HFFc6 (cell line): ENCODE measurements around the gene MIGA2. TPM values are rescaled to one million over a fixed set of nuclear protein-coding genes. Genes with fewer than 3 reads are reported as not detected.

Experiments used
- DNase-seq: peaks from one replicate; pipeline ENCODE4 v3.0.0-alpha.2; 2018
- H3K27ac Mint-ChIP-seq: 2 replicates; pipeline ENCODE4 v1.8.0; 2020; ENCODE audit warnings: mild to moderate bottlenecking, mixed read lengths
- H3K27me3 Mint-ChIP-seq: 2 replicates; pipeline ENCODE4 v1.8.0; 2021; ENCODE audit warnings: mild to moderate bottlenecking, moderate library complexity, mixed read lengths; ENCODE audit not compliant: insufficient read depth
- H3K36me3 Mint-ChIP-seq: 2 replicates; pipeline ENCODE4 v1.8.0; 2021; ENCODE audit warnings: low read depth, mixed read lengths
- H3K4me1 Mint-ChIP-seq: 2 replicates; pipeline ENCODE4 v1.8.0; 2020; ENCODE audit warnings: low read depth, mixed read lengths
- H3K4me3 Mint-ChIP-seq: 2 replicates; pipeline ENCODE4 v1.8.0; 2020; ENCODE audit warnings: mild to moderate bottlenecking, moderate library complexity, mixed read lengths
- H3K9me3 Mint-ChIP-seq: 2 replicates; pipeline ENCODE4 v1.8.0; 2020; ENCODE audit warnings: mild to moderate bottlenecking, mixed read lengths
- CTCF ChIP-seq: fragments of 200-600 bp; sonication (generic); IDR thresholded peaks from 2 replicates; pipeline ENCODE4 v1.5.0; 2021; ENCODE audit warnings: antibody characterized with exemption, mild to moderate bottlenecking
- total RNA-seq, 6 experiments: library from RNA; stranded (reverse); fragmentation: NEBNext Ultra II Directional; extraction: Animal tissue kit (Norgen Biotek cat#: 25700); gene quantifications; 2 replicates in 1 of 6; 3 replicates in 5 of 6; pipeline ENCODE4 v1.2.3, GENCODE V29; 2021

Gene MIGA2
- total RNA-seq, 6 experiments from 2014 or later = 20.2 to 30.2 (median 22.2) TPM

- no peaks in the 10 kb centered on the region for H3K9me3 Mint-ChIP-seq
- TF ChIP-seq CTCF = no peak
- no peaks in the 10 kb centered on the region for H3K27me3 Mint-ChIP-seq
- H3K4me1 Mint-ChIP-seq = peaks cover 24% of the 10 kb centered on the region
- peaks cover 9% of the 10 kb centered on the region; the same call in 1 of the 2 replicates for H3K36me3 Mint-ChIP-seq
- no peak for DNase-seq
- no peak overlapping the region for H3K27ac Mint-ChIP-seq
- no peak overlapping the region; the same call in 1 of the 2 replicates for H3K4me3 Mint-ChIP-seq
Observed at GRCh38 chr9:129040113-129040643, 3.8 kb downstream of the MIGA2 start.

- DNase-seq = no peak
- peaks cover 15% of the 10 kb centered on the region for H3K4me1 Mint-ChIP-seq
- H3K27ac Mint-ChIP-seq = no peak overlapping the region
- H3K36me3 Mint-ChIP-seq = peaks cover 9% of the 10 kb centered on the region; the same call in 1 of the 2 replicates
- no peaks in the 10 kb centered on the region for H3K27me3 Mint-ChIP-seq
- TF ChIP-seq CTCF = no peak
- no peaks in the 10 kb centered on the region for H3K9me3 Mint-ChIP-seq
- H3K4me3 Mint-ChIP-seq = no peak overlapping the region
Observed at GRCh38 chr9:129042016-129042415, 5.6 kb downstream of the MIGA2 start.

- Mint-ChIP-seq H3K4me3 (no peak overlapping the region), H3K4me1 (0 out of 2 replicates have a peak, but pooled peaks cover 5% of the 10 kb centered on the region), H3K27me3 (no peaks in the 10 kb centered on the region), H3K36me3 (peaks cover 7% of the 10 kb centered on the region), H3K9me3 (no peaks in the 10 kb centered on the region), H3K27ac (no peak overlapping the region)
- TF ChIP-seq CTCF = no peak
- DNase-seq = no peak
Observed at GRCh38 chr9:129052592-129052991, 16.2 kb downstream of the MIGA2 start.

GRCh38 chr9:129053020-129053419 is 16.6 kb downstream of the MIGA2 start:
- Mint-ChIP-seq H3K27me3 (no peaks in the 10 kb centered on the region), H3K9me3 (no peaks in the 10 kb centered on the region), H3K36me3 (peaks cover 7% of the 10 kb centered on the region), H3K4me3 (no peak overlapping the region), H3K4me1 (0 out of 2 replicates have a peak, but pooled peaks cover 5% of the 10 kb centered on the region), H3K27ac (no peak overlapping the region)
- no peak for TF ChIP-seq CTCF
- no peak for DNase-seq

GRCh38 chr9:129054163-129054851 is 17.9 kb downstream of the MIGA2 start:
- DNase-seq = no peak
- Mint-ChIP-seq H3K27me3 (no peaks in the 10 kb centered on the region), H3K36me3 (peaks cover 7% of the 10 kb centered on the region), H3K9me3 (no peaks in the 10 kb centered on the region), H3K4me1 (peaks cover 13% of the 10 kb centered on the region), H3K27ac (no peak overlapping the region), H3K4me3 (no peak overlapping the region)
- no peak for TF ChIP-seq CTCF
